AG04449 (cell line): ENCODE measurements around the gene CLDN14.

Experiments used
- CTCF ChIA-PET: fragments of 350-600 bp; formaldehyde crosslinking; extraction: SDS; loops from one replicate; lab custom pipeline; 2021; ENCODE audit warnings: antibody characterized with exemption; lab: Yijun Ruan, JAX
- POLR2A ChIA-PET: fragments of 400-600, 350-600 bp; formaldehyde crosslinking; extraction: SDS; loops from one replicate; lab custom pipeline; 2020; ENCODE audit warnings: antibody characterized with exemption, inconsistent platforms; lab: Yijun Ruan, JAX
- DNase-seq: peaks from one replicate; pipeline ENCODE4 v3.0.0-alpha.2; 2010; ENCODE audit warnings: low read depth, low spot score
- H3K4me3 ChIP-seq: 2 replicates; pipeline ENCODE4 v1.5.1; 2011; ENCODE audit warnings: low read depth, mild to moderate bottlenecking, control low read depth, low read length
- CTCF ChIP-seq: IDR thresholded peaks from one replicate; pipeline ENCODE4 v1.5.1; 2011; ENCODE audit warnings: mild to moderate bottlenecking, moderate library complexity, low read length, control low read depth, inconsistent platforms; ENCODE audit not compliant: insufficient read depth; ENCODE audit errors: missing control alignments

Gene CLDN14

DNA sequence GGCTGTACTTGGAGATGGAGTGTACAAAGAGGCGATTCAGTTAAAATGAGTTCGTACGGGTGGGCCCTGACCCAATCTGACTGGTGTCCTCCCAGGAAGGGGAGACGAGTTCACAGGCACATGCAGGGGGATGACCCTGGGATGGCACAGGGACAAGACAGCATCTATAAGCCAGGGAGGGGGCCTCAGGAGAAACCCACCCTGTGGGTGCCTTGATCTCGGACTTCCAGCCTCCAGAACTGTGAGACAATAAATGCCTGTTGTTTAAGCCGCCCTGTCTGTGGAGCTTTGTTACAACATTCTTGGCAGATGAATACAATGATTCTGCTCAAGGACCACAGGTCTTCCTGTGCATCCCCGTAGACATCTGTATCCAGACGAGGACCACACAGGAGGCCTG lies 14.6 kb upstream of the CLDN14 start:
- no peak for DNase-seq
- no peak for TF ChIP-seq CTCF
- ChIA-PET CTCF (interaction anchor here (2.1 kb wide), 1 partner anchor 8 kb away, joined by 17 read pairs; no protein-coding TSS in a partner anchor), POLR2A (no interaction called here)
- no peak overlapping the region for H3K4me3 ChIP-seq

- ChIA-PET CTCF (interaction anchor here (1.2 to 3.2 kb wide), 4 partner anchors 12 to 16 kb away, joined by 4 to 13 read pairs (median 10); no protein-coding TSS in a partner anchor), POLR2A (interaction anchor here (0.9 to 1.0 kb wide), 2 partner anchors 12 to 61 kb away, joined by 3 to 4 read pairs; no protein-coding TSS in a partner anchor)
- H3K4me3 ChIP-seq, result no peak overlapping the region
- TF ChIP-seq CTCF, result no peak
- peak; percentile 26 for DNase-seq
Observed at GRCh38 chr21:36491209-36491910, 11.4 kb upstream of the CLDN14 start.

DNA sequence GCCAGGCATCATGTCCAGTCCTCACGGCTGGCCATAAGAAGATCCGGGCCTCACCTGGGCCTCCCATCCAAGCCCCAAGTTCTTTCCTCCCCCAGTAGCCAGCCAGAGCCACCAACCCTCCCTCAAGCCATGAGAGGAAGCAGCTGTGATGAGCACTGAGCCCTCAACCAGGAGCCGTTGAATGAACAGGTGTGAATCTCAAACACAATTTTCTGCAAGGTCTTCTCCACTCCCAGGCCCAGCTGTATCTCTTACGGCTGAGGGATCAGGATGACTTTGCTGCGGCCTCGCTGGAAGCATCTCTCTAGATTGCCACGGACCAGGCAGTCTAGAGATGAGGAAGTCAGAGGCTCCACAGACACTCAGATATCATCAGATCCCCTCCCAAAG lies 9.8 kb upstream of the CLDN14 start:
- H3K4me3 ChIP-seq, result no peak overlapping the region
- no peak for DNase-seq
- POLR2A ChIA-PET, result no interaction called here
- no peak for TF ChIP-seq CTCF
- CTCF ChIA-PET, result interaction anchor here (0.8 to 1.9 kb wide), 5 partner anchors 9 to 15 kb away, joined by 3 to 4 read pairs (median 4); no protein-coding TSS in a partner anchor

DNA sequence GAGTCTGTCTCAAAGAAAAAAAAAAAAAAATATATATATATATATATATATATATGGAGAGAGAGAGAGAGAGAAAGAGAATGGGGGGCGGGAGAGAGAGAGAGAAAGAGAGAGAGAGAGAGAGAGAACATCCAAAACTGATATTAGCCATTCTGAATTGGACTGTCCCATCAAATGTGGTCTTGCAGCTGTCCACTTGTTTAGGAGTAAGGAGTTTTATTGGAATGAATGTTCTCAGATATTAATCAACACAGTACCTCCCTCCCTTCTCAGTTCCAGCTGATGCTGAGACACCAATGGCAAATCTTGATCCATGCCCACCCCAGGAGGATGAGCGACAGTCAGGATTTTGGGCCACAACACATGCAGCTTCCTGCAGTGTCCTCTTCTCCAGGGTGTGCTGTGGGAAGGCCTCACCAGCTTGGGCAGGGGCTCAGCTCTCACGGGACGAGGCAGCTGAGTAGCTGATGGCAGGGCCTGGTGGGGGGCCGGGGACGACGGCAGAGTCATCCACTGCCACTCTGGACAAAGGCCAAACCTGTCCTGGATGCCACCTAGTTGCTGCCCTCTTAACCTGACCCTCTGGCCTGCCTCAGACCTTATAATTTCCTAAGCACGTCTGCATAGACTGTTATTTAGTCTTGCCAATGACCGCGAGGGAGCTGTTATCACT lies 9.3 kb upstream of the CLDN14 start:
- TF ChIP-seq CTCF, result no peak
- DNase-seq, result no peak
- no peak overlapping the region for H3K4me3 ChIP-seq
- ChIA-PET CTCF (interaction anchor here (0.8 to 1.9 kb wide), 4 partner anchors 9 to 16 kb away, joined by 3 to 4 read pairs (median 4); no protein-coding TSS in a partner anchor), POLR2A (no interaction called here)

- no peak overlapping the region for H3K4me3 ChIP-seq
- ChIA-PET POLR2A (interaction anchor here (0.7 kb wide), 1 partner anchor 9 kb away, joined by 3 read pairs; no protein-coding TSS in a partner anchor), CTCF (interaction anchor here (0.8 to 1.2 kb wide), 2 partner anchors 10 to 17 kb away, joined by 3 to 5 read pairs; no protein-coding TSS in a partner anchor)
- no peak for DNase-seq
- no peak for TF ChIP-seq CTCF
Observed at GRCh38 chr21:36487641-36488307, 7.9 kb upstream of the CLDN14 start.

GRCh38 chr21:36486246-36486645 lies 6.3 kb upstream of the CLDN14 start:
- no peak for DNase-seq
- CTCF ChIA-PET, result no interaction called here
- no peak overlapping the region for H3K4me3 ChIP-seq
- POLR2A ChIA-PET, result no interaction called here
- TF ChIP-seq CTCF, result no peak
